CD4-positive, alpha-beta T cell treated with Interleukin-6 at 100 ng/mL for 8 hours (primary cell): ENCODE data around the gene PDZD7.
"Not testable (repeated sequence)": the region's sequence is repeated elsewhere in the genome, so short reads cannot be mapped to it uniquely, and the experiment has no call there.

Experiments
- DNase-seq: peaks from one replicate; pipeline ENCODE4 v3.0.0-alpha.2; 2020; ENCODE audit warnings: mixed read lengths, low spot score

PDZD7 gene

DNA sequence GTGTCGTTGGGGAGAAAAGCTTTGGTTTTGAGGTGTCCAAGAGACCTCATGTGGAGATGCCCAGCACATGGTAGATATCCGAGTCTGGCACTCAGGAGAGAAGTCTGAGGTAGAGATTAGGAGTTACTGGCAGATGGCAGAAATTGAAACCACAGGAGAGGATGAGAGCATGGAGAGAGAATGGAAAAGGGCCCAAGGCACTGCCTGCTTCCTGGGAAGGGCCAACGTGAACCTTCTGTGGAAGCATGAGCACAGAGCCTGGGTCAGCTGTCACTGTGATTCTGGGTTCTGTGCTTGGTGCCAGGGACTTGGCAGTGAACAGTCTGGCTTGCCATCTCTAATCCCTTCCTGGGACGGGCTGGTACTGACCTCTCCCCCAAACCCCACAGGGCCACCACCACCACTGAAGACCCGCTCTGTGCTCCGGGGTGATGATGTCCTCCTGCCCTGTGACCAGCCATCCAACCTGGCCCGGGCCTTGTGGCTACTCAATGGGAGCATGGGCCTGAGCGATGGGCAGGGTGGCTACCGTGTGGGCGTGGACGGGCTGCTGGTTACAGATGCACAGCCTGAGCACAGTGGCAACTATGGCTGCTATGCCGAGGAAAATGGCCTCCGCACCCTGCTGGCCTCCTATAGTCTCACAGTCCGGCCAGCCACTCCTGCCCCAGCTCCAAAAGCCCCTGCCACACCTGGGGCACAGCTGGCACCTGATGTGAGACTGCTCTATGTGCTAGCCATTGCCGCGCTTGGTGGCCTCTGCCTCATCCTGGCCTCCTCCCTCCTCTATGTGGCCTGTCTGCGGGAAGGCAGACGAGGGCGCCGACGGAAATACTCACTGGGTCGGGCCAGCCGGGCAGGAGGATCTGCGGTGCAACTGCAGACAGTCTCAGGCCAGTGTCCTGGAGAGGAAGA is 47.8 kb downstream of the PDZD7 start:
- DNase-seq: no peak

DNA sequence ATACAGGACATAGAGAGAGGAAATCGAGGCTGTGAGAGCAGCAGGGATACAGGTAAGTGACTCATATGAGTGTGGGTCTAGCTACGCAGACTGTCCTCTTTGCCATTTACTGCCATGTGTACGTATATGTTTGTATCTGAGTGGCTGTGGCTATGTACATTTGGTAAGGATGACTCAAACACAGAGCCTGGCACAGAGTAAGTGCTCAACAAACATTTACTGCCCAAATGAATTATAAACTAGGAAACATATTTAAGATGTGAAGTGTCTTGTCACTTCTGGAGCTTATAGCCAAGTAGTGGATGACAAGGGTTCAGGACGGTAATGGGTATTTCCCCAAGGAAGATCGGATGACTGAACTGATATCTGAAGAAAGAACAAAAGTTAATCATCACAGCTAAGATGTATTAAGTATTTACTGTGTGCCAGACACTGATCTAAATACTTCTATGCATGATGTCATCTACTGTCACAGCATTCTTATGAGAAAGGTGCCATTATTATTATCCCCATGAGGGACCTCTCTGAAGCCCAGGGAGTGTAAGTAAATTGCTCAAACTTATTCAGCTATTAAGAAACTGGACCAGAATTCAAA is 49.7 kb downstream of the PDZD7 start:
- no peak for DNase-seq

DNA sequence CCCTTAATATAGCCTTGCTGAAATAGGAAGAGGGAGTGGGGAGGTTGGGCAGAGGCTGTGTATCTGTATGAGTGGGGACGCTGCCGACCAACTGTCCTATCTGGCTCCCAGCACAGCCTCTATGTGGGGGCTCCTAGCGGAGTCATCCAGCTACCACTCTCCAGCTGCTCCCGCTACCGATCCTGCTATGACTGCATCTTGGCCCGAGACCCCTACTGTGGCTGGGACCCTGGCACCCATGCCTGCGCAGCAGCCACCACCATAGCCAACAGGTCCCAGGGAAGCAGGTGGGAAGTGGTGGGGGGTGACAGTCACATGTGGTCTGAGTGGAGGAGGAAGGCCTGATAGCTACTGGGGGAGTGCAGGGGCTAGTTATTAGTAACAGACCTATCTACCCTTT is 50.2 kb downstream of the PDZD7 start:
- no peak for DNase-seq

DNA sequence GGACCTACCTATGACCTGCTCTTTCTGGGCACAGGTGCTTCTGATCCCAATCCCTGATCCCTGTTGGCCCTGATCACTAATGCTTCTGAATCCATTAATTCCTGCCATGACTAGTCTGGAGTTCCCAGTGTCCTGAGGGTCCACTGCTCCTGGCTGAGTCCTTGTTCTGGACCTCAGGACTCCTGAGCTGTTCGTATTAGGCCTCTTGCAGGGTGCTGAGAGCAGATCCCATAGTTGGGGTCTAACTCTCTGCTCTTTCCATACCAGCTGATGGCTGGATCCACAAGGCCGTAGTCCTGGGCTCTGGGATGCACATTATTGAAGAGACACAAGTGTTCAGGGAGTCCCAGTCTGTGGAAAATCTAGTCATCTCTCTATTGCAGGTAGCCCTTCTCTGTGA is 50.6 kb downstream of the PDZD7 start:
- DNase-seq: no peak

DNA sequence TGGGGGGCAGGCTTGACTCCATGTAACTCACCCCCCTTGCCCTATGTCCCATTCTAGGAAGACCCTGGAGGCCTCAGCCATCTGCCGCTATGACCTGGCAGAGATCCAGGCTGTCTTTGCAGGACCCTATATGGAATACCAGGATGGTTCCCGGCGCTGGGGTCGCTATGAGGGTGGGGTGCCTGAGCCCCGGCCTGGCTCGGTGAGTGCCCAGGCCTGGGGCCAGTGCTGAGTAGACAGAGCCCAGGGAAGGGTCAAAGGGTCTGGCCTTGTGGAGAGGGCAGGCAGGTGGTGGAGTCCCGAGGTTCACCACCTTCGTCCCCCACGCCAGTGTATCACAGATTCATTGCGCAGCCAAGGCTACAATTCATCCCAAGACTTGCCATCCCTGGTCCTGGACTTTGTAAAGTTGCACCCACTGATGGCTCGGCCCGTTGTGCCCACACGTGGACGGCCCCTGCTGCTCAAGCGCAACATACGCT is 51.1 kb downstream of the PDZD7 start:
- no peak for DNase-seq

DNA sequence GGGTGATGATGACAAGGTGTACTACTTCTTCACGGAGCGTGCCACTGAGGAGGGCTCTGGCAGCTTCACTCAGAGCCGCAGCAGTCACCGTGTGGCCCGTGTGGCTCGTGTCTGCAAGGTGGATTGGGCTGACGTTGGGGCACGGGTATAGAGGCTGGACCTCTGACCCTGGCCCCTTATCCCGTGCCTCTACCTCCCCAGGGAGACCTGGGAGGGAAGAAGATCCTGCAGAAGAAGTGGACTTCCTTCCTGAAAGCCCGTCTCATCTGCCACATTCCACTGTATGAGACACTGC is 52.1 kb downstream of the PDZD7 start:
- DNase-seq: no peak

DNA sequence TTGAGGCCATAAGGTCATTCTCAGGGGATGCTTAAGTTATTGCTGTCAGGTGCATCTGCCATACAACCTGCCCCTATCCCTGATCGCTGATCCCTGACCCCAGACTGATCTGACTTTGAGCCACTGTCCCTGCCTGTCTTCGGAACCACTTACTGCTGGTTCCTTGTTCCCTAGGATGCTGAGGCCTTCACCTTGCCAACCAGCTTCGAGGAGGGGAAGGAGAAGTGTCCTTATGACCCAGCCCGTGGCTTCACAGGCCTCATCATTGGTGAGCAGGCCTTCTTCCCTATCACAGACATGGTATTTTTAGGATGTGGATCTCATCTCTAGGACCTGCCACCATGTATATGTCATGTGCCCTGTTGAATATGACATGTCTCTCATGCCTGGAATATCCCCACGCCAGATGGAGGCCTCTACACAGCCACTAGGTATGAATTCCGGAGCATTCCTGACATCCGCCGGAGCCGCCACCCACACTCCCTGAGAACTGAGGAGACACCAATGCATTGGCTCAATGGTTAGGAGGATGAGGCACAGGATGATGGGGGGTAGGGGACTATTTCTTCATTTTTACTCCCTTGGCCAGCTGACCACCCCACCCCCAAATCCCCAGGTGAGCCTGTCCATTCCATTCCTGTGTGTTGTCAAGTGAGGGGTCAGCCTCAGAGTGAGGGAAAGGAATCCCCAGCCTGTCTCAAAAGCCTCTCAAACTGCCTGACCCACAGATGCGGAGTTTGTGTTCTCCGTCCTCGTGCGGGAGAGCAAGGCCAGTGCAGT is 52.6 kb downstream of the PDZD7 start:
- DNase-seq: no peak

DNA sequence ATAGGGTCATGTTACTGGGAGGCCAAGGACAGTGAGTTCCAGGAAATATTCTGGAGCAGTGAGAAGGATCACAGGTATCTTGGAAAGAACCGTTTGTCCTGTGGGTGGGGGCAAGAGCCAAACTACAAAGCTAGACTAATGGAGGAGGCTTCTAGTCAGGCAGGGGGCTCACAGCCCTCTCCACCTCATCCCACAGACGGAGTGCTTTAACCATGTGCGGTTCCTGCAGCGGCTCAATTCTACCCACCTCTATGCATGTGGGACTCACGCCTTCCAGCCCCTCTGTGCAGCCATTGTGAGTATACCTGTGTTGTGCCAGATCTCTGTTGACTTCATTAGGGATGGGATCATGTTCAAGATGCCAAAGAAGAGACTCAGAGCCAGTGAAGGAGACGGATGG is 53.5 kb downstream of the PDZD7 start:
- no peak for DNase-seq

DNA sequence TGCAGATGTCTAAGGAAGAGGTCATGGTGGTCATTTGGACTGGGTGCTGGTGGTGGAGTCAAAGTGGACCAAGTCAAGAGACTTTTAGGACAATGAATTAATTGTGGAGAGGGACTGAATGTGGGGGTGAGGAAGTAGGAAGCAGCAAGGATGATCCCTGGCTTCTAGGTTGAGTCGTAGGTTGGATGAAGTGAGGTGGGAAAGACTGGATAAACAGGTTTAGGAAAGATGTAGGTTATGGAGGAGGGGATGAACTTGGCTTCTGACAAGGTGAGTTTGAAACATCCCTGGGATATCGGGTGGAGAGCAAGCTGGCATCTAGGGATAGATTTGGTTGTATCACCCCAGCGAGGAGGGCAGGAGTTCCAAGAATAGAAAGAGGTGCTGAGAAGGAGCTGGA is 54.0 kb downstream of the PDZD7 start:
- no peak for DNase-seq

DNA sequence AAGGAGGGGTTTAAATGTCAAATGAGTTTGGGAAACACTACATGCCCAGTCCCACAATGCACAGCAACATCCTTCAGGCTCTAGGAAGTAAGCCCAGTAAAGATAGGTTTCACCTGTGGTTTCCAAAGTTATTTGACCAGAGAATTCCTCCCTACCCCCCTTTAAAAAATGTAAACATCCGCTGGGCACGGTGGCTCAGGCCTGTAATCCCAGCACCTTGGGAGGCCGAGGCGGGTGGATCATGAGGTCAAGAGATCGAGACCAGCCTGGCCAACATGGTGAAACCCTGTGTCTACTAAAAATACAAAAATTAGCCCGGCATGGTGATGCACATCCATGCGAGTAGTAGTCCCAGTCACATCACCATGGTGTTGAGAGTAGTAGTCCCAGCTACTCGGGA is 55.5 kb downstream of the PDZD7 start:
- not testable (repeated sequence) for DNase-seq

DNA sequence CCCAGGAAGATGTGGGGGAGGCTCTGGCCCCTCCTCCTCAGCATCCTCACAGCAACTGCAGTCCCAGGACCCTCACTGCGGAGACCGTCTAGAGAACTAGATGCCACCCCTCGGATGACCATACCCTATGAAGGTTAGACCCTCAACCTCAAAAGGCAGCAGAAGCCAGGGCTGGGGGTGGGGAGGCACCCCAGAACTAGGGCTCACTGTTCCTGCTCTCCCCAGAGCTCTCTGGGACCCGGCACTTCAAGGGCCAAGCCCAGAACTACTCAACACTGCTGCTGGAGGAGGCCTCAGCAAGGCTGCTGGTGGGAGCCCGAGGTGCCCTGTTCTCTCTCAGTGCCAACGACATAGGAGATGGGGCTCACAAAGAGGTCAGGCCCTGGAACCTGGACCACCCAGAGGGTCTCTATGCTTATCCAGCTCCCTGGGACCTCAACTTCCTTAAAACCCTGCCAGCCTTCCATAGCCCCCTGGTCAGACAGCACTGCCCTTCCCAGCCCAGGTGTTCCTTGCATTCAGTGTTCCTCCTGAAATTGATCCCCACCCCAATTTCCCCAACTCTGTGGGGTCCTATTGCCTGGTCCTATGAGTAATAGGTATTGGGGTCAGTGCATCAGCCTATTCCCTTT is 57.9 kb downstream of the PDZD7 start:
- no peak for DNase-seq

DNA sequence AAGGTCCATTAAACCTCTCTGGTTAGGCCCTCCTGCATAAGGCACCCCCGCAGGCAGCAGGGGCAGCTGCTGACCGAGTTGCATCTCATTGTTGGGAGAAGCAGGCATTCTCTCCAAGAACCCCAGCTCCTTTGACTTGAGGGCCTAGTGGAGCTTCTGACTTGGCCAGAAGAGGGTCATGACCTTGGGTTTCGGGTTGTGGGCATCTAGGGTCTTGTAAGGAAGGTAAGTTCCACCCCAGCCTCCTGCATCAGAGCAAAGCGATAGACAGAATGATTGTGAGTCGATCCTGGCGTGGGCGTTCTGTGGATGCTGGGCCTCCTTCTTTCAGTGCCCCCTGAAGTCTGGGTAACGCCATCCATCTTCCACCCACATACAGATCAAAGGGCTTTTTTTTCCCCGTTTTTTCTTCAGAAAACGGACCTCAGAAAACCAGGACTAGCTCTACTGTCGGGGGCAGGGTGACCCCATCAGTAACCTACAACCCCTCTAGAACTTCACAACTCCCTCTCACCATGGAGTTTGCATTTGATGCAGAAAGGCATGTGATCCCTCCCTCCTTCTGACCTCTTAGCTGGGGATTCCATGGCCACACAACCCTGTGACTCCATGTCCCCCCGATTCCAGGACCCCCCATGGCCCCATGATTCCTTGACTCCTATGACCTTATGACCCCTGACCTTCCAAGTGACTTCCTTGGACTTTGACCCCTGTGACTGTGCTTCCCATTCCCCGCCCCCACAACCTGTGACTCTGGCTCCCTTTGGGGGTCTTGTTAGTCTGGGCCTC is 58.6 kb downstream of the PDZD7 start:
- DNase-seq: no peak

DNA sequence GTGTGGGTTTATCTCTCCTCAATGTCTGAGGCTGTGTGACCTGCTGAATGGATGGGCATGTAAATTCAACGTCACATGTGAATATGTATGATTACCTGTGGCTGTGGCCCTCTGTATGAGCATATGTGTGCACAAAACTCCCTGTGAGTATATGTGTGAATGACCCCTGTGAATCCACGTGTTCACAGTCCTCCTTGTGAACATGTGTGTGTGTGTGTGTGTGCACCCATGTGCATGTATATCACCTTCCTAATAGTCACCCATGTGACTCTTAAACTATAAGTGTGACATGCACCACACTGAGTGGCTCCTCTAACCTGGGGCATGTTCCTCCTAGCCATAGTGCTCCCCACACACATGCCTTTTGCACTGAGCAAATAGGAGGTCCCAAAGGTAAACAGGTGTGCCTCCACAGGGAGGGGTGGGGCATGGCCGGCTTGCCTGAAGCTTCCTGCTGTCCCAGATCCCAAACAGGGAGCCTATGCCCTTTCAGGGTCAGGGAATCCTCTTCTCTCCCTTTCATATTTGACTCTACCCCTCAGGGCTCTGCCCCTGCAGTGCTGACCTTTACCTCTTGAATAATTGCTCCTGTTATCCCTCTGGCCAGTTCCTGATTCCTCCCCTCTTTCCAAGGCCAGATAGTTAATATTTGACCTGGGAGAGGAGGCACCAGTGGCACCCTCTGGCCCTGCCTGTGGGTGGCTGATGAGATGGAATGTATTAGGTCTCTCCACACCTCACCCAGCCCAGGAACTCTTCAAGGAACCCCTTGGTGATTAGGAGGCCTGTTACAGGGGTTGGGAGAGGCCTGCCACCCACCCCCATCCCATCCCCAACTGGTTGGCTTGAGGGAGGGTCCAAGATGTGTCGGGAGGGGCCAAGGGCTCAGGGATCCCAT is 59.8 kb downstream of the PDZD7 start:
- no peak for DNase-seq

DNA sequence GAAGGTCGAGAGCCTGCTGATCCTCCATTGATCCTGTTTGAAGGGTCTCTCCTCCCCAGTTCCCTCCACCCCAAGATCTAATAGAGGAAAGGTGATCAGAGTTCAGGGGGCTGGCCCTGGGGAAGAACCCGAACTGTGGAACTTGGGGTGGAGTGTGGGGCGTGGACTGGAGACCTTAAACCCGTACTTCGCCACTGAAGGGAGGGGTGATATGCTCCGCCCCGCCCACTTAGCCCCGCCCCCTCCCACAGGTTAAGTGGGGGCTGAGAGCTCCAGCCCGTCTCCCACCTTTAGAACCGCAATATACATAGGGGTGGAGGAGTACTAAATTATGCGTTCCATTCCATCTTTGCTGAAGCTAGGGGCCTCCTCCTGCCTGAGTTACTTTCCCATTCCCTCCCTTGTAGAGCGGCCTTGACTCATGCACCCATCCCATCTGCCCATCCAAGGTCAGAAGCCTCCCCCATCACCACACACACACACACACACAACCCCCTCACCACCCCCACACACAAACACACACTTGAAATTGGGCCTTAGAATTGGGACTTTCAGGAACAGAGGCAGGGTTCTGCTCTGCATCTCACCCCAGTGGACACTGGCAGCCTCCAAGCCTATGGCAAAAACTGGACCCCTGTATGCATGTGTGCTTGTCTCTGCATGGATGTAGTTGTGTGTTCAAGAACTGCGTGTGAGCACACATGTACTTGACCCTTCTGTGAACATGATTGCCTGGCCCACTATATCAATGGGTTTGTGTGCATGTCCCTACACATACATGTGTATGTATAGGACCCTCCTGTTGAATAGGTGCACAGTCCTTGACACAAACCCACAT is 60.6 kb downstream of the PDZD7 start:
- no peak for DNase-seq

DNA sequence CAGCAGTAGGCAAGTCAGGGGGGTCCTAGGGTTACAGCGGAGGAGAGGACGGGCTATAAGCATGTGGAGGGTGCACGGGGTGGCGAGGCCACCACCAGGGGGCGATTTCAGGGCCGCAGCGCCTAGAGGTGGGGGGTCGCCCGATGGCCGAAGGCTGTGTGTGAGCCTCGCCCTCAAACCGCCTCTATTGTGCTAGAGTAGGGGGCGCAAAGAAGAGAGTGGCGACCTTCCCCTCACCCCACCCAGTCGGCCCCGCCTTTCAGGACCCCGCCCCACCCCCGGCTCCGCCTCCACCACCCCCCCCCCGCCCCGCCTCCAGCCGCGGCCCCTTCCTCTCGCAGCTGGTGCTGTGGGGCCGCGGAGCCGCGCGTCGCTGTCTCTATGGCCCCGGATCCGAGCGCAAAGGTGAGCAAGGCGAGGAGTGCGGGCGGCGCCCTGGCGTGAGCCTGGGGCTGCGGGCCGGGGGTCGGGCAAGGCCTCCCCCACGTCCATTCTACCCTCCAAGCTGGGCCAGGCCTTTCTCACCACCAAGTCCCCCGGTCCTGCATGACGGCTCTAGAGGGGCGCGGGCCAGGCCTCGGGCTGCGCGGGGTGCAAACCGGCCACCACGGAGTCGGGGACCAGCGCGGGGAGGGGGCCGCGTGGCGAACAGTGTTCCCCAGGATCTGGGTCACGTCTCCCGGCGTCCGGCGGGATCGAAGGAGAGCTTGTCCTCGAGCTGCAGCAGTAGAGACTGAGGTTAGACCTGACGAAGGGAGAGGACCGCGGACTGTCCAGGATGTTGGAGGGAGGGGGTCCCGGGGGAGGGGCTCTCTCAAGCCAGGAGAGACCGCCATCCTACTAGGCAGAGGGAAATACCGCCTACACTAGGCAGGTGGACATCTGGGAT is 61.5 kb downstream of the PDZD7 start, which contains the start of gene SEMA4G:
Gene SEMA4G (plus strand): TSS at position 318 of the 889 bp plus-strand sequence. CDS start 3,409 bp downstream, outside the sequence.
- DNase-seq: peak; percentile 38

DNA sequence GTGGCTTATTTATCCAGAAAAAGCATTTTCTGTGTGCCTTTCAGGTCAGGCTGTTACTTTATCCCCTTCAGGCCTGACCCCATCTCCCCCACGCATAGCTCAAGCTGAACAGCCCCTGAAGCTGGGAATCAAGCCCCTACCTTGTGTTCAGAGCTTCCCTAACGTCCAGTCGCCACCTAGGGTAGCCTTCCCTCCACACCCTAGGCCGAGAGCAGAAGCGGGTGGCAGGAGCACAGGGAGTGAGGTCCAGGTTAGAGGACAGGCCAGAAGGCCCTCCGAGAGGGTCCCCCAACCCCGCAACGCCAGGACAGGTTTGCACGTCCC is 62.1 kb downstream of the PDZD7 start:
- DNase-seq: no peak

DNA sequence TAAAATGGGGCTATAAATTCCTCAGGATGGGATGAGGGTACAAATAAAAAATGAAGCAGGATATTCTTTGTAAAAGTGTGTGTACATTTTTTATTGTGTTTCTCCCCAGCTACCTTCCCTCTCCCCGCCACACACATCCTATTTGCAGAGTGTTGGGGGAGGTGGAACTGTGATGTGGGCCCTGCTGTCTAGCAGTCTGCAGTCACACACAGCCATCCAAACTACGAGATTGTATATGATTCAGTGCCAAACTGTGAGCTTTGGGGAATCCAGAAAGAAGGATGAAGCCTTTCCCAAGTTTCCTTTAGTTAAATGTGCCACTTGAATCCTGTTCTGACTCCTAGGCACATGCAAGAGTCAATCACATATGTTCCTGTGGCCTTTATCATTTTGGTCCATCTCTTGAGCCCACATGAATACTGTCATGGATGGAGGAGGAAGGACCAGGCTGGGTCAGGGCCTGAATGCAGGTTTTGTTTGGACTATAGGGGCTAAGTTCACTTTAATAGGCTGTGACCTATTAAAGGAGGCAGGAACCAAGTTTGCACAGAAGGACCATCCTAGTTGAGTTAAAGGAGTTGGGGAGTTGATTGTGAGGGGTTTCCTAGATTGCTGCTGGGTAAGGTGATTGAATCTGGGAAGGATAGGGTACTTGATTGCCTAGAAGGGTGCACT is 62.7 kb downstream of the PDZD7 start:
- no peak for DNase-seq

DNA sequence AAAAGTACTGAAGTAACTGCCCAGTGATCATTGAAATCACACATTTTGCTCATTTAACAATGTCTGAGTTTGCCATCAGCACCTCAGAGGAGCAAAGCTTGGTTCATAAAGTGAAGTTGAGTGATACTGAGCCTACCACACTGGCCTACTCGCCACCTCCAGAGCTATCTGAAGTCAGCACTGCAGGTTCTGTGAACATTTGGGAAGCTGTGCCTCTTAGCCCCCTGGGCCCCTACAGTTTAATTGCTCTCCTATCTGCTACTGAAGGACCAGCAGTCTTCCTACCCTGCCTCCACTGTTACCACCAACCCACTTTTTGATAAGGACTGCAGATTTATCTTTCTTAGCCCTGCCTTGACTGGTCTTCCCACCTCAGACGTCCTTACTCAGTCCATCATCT is 63.6 kb downstream of the PDZD7 start:
- no peak for DNase-seq
